MM.1S (cell line): ENCODE measurements around the gene MTFR1L.

ENCODE experiments used
- DNase-seq: peaks from one replicate; pipeline ENCODE4 v3.0.0-alpha.2; 2015
- H2AFZ ChIP-seq: fragments of 300-600 bp; sonication (generic); 2 replicates; pipeline ENCODE4 v1.6.0; 2016; ENCODE audit warnings: antibody characterized with exemption, low read length
- H3F3A ChIP-seq: fragments of 300-600 bp; sonication (generic); 2 replicates; pipeline ENCODE4 v1.6.1; 2016; ENCODE audit warnings: mild to moderate bottlenecking, antibody characterized with exemption, low read length, moderate library complexity, mixed read lengths; ENCODE audit not compliant: insufficient read depth
- H3K27ac ChIP-seq: fragments of 300-600 bp; sonication (generic); 2 replicates; pipeline ENCODE4 v1.5.1; 2016; ENCODE audit warnings: mild to moderate bottlenecking, low read length
- H3K27me3 ChIP-seq: fragments of 300-600 bp; sonication (generic); replicated peaks from 2 replicates; pipeline ENCODE4 v1.6.0; 2016; ENCODE audit warnings: low read length; ENCODE audit not compliant: insufficient read depth
- H3K36me3 ChIP-seq: fragments of 300-600 bp; sonication (generic); replicated peaks from 2 replicates; pipeline ENCODE4 v1.6.1; 2016; ENCODE audit warnings: mild to moderate bottlenecking, low read length, mixed read lengths; ENCODE audit not compliant: insufficient read depth
- H3K4me1 ChIP-seq: fragments of 300-600 bp; sonication (generic); 2 replicates; pipeline ENCODE4 v1.6.1; 2016; ENCODE audit warnings: low read length, mixed read lengths
- H3K4me2 ChIP-seq: fragments of 300-600 bp; sonication (generic); 2 replicates; pipeline ENCODE4 v1.6.0; 2016; ENCODE audit warnings: low read depth, low read length
- H3K4me3 ChIP-seq: fragments of 300-600 bp; sonication (generic); 2 replicates; pipeline ENCODE4 v1.5.1; 2016; ENCODE audit warnings: low read length, mixed read lengths
- H3K79me2 ChIP-seq: fragments of 300-600 bp; sonication (generic); 2 replicates; pipeline ENCODE4 v1.6.1; 2016; ENCODE audit warnings: mixed run types, low read length, mixed read lengths
- H3K9ac ChIP-seq: fragments of 300-600 bp; sonication (generic); 2 replicates; pipeline ENCODE4 v1.6.1; 2016; ENCODE audit warnings: low read length, mixed read lengths
- H3K9me2 ChIP-seq: fragments of 300-600 bp; sonication (generic); replicated peaks from 2 replicates; pipeline ENCODE4 v1.6.1; 2016; ENCODE audit warnings: mild to moderate bottlenecking, low read length, mixed read lengths; ENCODE audit not compliant: insufficient read depth
- H3K9me3 ChIP-seq: fragments of 300-600 bp; sonication (generic); replicated peaks from 2 replicates; pipeline ENCODE4 v1.6.1; 2016; ENCODE audit warnings: mild to moderate bottlenecking, low read length, mixed read lengths; ENCODE audit not compliant: insufficient read depth
- H4K20me1 ChIP-seq: fragments of 300-600 bp; sonication (generic); 2 replicates; pipeline ENCODE4 v1.6.1; 2016; ENCODE audit warnings: mild to moderate bottlenecking, low read length, moderate library complexity, mixed read lengths; ENCODE audit not compliant: insufficient read depth
- EZH2 ChIP-seq: fragments of 300-600 bp; sonication (generic); optimal IDR thresholded peaks from 2 replicates; pipeline ENCODE3; 2017; ENCODE audit warnings: low read depth, mild to moderate bottlenecking, antibody characterized with exemption, low read length, mixed read lengths
- EZH2phosphoT487 ChIP-seq: fragments of 300-600 bp; sonication (generic); IDR thresholded peaks from 2 replicates; pipeline ENCODE4 v1.6.1; 2018; ENCODE audit warnings: antibody characterized with exemption, low read length
- TF ChIP-seq, protein P1 (sequence below): fragments of 300-600 bp; sonication (generic); IDR thresholded peaks from 2 replicates; pipeline ENCODE4 v1.5.1; 2016; ENCODE audit warnings: antibody characterized with exemption, low read length, mixed read lengths

Gene MTFR1L

DNA sequence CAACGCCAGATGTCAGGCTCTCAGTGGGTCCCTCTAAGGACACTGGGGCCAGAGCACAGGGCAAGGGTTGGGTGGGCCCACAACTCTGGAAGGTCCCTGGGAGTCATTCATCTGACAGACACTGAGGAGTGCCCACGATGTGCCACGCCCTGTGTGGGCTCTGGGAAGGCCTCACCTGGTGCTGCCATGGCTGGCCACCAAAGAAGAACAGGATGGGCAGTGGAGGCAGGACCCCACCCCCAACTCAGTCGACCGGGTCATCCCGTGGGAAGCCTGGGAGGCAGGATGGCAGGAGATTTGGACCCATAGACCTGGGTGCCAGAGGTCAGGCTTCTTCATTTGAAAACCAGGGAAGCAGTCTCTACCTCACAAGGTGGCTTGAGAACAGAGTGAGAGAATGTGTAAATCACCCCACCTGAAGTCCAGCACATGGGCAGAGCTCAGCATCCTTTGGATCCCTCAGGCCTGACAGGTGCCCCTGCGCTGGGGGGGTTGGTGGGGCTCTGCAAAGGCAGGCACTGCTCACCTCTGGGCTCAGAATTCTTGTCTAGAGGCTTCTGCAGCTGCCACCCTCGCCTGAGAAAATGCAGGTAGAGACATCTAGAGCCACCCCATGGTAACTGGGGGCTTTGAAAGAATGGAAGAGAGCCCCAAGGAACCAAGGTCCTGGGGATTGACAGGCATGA is 20.9 kb upstream of the MTFR1L start:
- H3K36me3 ChIP-seq: no peaks in the 10 kb centered on the region
- no peaks in the 10 kb centered on the region for H3K9me3 ChIP-seq
- no peak overlapping the region for H3K4me3 ChIP-seq
- H3K9me2 ChIP-seq: no peaks in the 10 kb centered on the region
- no peaks in the 10 kb centered on the region; the same call in 1 of the 2 replicates for H3F3A ChIP-seq
- no peak for DNase-seq
- no peak overlapping the region for H3K27ac ChIP-seq
- no peak for TF ChIP-seq EZH2
- no peak for TF ChIP-seq EZH2phosphoT487
- TF ChIP-seq, protein P1, sequence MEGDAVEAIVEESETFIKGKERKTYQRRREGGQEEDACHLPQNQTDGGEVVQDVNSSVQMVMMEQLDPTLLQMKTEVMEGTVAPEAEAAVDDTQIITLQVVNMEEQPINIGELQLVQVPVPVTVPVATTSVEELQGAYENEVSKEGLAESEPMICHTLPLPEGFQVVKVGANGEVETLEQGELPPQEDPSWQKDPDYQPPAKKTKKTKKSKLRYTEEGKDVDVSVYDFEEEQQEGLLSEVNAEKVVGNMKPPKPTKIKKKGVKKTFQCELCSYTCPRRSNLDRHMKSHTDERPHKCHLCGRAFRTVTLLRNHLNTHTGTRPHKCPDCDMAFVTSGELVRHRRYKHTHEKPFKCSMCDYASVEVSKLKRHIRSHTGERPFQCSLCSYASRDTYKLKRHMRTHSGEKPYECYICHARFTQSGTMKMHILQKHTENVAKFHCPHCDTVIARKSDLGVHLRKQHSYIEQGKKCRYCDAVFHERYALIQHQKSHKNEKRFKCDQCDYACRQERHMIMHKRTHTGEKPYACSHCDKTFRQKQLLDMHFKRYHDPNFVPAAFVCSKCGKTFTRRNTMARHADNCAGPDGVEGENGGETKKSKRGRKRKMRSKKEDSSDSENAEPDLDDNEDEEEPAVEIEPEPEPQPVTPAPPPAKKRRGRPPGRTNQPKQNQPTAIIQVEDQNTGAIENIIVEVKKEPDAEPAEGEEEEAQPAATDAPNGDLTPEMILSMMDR: no peak
- H4K20me1 ChIP-seq: no peaks in the 10 kb centered on the region
- no peak overlapping the region for H3K4me2 ChIP-seq
- H2AFZ ChIP-seq: no peak overlapping the region
- H3K27me3 ChIP-seq: no peaks in the 10 kb centered on the region
- H3K4me1 ChIP-seq: peaks cover 14% of the 10 kb centered on the region
- H3K79me2 ChIP-seq: no peaks in the 10 kb centered on the region
- H3K9ac ChIP-seq: no peak overlapping the region

GRCh38 chr1:25799352-25799934 is 20.3 kb upstream of the MTFR1L start:
- peak overlapping the region; percentile 60 for H3K4me3 ChIP-seq
- no peaks in the 10 kb centered on the region for H3K9me2 ChIP-seq
- peak overlapping the region; percentile 80 for H3K4me2 ChIP-seq
- peaks cover 18% of the 10 kb centered on the region for H3K4me1 ChIP-seq
- no peaks in the 10 kb centered on the region for H3K79me2 ChIP-seq
- H2AFZ ChIP-seq: peak overlapping the region; percentile 85
- H3F3A ChIP-seq: no peaks in the 10 kb centered on the region; the same call in 1 of the 2 replicates
- no peak for DNase-seq
- H3K36me3 ChIP-seq: no peaks in the 10 kb centered on the region
- no peaks in the 10 kb centered on the region for H3K27me3 ChIP-seq
- no peaks in the 10 kb centered on the region for H3K9me3 ChIP-seq
- H3K9ac ChIP-seq: peak overlapping the region; percentile 28; the same call in 1 of the 2 replicates
- H4K20me1 ChIP-seq: no peaks in the 10 kb centered on the region
- no peak overlapping the region for H3K27ac ChIP-seq
- TF ChIP-seq EZH2phosphoT487 (no peak), EZH2 (no peak)
- TF ChIP-seq, protein P1: no peak

DNA sequence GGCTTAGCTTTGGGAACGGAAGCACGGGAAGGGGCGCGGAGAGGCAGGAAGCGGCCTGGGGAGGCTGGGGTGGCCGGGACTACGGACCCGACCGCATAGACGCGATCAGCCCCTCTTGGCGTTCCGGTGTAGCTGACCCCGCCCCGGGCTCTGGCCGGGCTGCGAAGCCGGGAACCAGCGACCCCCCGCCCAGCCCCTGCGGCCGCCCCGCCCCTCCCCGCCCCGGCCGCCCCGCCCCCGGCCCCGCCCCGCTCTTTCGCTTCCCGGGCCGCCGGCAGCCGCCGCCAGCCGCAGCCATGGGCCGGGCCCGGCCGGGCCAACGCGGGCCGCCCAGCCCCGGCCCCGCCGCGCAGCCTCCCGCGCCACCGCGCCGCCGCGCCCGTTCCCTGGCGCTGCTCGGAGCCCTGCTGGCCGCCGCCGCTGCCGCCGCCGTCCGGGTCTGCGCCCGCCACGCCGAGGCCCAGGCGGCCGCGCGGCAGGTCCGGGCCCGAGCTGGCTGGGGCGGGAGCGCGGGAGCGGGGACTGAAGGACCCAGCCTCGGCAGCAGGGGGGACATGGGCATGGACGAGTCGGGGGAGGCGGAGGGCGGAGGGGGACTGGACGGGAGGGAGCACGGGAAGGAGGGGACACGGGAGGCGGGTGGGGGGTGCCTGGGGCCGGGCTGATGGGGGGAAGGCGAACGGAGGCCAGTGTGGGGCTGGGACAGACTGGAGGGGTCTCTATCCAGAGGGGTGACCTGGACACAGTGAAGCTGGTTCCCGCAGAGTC is 19.6 kb upstream of the MTFR1L start, which contains the start of gene SELENON:
Gene SELENON, plus strand, starts transcription at position 259 of the 768 bp plus-strand sequence. Its CDS starts 38 bp downstream, at position 297.
- no peaks in the 10 kb centered on the region; the same call in 1 of the 2 replicates for H3F3A ChIP-seq
- peak within 1 kb of the TSS; percentile 85 for H2AFZ ChIP-seq
- no peaks in the 10 kb centered on the region for H3K9me3 ChIP-seq
- H3K36me3 ChIP-seq: no peaks in the 10 kb centered on the region
- H3K4me3 ChIP-seq: peak within 1 kb of the TSS; percentile 60
- H3K79me2 ChIP-seq: no peaks in the 10 kb centered on the region
- H3K9ac ChIP-seq: peak within 1 kb of the TSS; percentile 45; the same call in 1 of the 2 replicates
- no peaks in the 10 kb centered on the region for H4K20me1 ChIP-seq
- peak within 1 kb of the TSS; percentile 90 for H3K4me2 ChIP-seq
- no peak for DNase-seq
- H3K9me2 ChIP-seq: no peaks in the 10 kb centered on the region
- no peak within 1 kb of the TSS for H3K27ac ChIP-seq
- H3K27me3 ChIP-seq: no peaks in the 10 kb centered on the region
- peaks cover 18% of the 10 kb centered on the region for H3K4me1 ChIP-seq
- TF ChIP-seq, protein P1: no peak
- TF ChIP-seq EZH2 (no peak), EZH2phosphoT487 (no peak)
